ENCODE measurements around the gene SAMM50.

- TF ChIP-seq FOXA1 (IDR thresholded peaks at IDR 0.05) (no peak), ARNT (IDR thresholded peaks at IDR 0.05) (no peak), ZNF384 (IDR thresholded peaks at IDR 0.05) (no peak), SP1 (IDR thresholded peaks at IDR 0.05) (no peak), BHLHE40 (IDR thresholded peaks at IDR 0.05; ENCODE audit: borderline replicate concordance) (no peak), TARDBP (IDR thresholded peaks at IDR 0.05) (no peak), LEF1 (IDR thresholded peaks at IDR 0.05; ENCODE audit: borderline replicate concordance) (no peak), ELF4 (IDR thresholded peaks at IDR 0.05) (no peak), FOXK2 (IDR thresholded peaks at IDR 0.05) (no peak), PKNOX1 (IDR thresholded peaks at IDR 0.05) (no peak), FOXM1 (IDR thresholded peaks at IDR 0.05; ENCODE audit: borderline replicate concordance) (no peak)
Measured at GRCh38 chr22:44039566-44040171, 84.4 kb downstream of the SAMM50 start.
